Activated CD4-positive, alpha-beta memory T cell treated with anti-CD3 and anti-CD28 coated beads for 36 hours (primary cell): Measurements from ENCODE around the gene HSPD1. TPM values are rescaled to one million over a fixed set of nuclear protein-coding genes. Genes with fewer than 3 reads are reported as not detected.

Experiments
- total RNA-seq, 2 experiments: library from RNA; stranded (reverse); gene quantifications; one replicate each; pipeline ENCODE4 v1.2.3, GENCODE V29; 2021

HSPD1 gene
- total RNA-seq, 2 experiments from 2014 or later: 839 to 853 TPM

Other genes with a start within 250 kb of the HSPD1 start
- 100 to 1,000 TPM; 123 to 125 TPM for gene ANKRD44, start 189.1 kb downstream of the HSPD1 start, total RNA-seq
- 100 to 1,000 TPM; 228 to 245 TPM for gene SF3B1, start 64.8 kb downstream of the HSPD1 start, total RNA-seq
- gene COQ10B, start 46.3 kb downstream of the HSPD1 start, total RNA-seq: 10 to 100 TPM; 21.5 TPM
- gene HSPE1, start 539 bp upstream of the HSPD1 start, total RNA-seq: 100 to 1,000 TPM; 282 to 283 TPM
- gene MOB4, start 16.2 kb upstream of the HSPD1 start, total RNA-seq: 10 to 100 TPM; 18.9 to 19.5 TPM
- not detected for gene RFTN2, start 175.7 kb upstream of the HSPD1 start, total RNA-seq
- gene MARS2, start 205.5 kb upstream of the HSPD1 start, total RNA-seq: 10 to 100 TPM; 11.3 to 11.4 TPM